HUES6 (cell line): ENCODE measurements around the gene TMEM121B.

Experiments used
- H3K27ac ChIP-seq: 2 replicates; pipeline ENCODE4 v1.7.0; 2013; ENCODE audit warnings: low read depth, mild to moderate bottlenecking, low read length, inconsistent platforms
- H3K27me3 ChIP-seq: 2 replicates; pipeline ENCODE4 v1.6.1; 2013; ENCODE audit warnings: low read length; ENCODE audit not compliant: control insufficient read depth, insufficient read depth
- H3K36me3 ChIP-seq: 2 replicates; pipeline ENCODE4 v1.6.1; 2013; ENCODE audit warnings: low read length; ENCODE audit not compliant: control insufficient read depth, insufficient read depth
- H3K4me1 ChIP-seq: 2 replicates; pipeline ENCODE4 v1.6.1; 2013; ENCODE audit warnings: low read length; ENCODE audit not compliant: control insufficient read depth, insufficient read depth
- H3K4me3 ChIP-seq: 2 replicates; pipeline ENCODE4 v1.5.1; 2013; ENCODE audit warnings: low read depth, low read length
- H3K9ac ChIP-seq: one replicate; pipeline ENCODE4 v1.6.1; 2013; ENCODE audit warnings: mild to moderate bottlenecking, low read length
- H3K9me3 ChIP-seq: 2 replicates; pipeline ENCODE4 v1.6.1; 2013; ENCODE audit warnings: low read depth, low read length; ENCODE audit not compliant: control insufficient read depth, insufficient read depth

Gene TMEM121B

DNA sequence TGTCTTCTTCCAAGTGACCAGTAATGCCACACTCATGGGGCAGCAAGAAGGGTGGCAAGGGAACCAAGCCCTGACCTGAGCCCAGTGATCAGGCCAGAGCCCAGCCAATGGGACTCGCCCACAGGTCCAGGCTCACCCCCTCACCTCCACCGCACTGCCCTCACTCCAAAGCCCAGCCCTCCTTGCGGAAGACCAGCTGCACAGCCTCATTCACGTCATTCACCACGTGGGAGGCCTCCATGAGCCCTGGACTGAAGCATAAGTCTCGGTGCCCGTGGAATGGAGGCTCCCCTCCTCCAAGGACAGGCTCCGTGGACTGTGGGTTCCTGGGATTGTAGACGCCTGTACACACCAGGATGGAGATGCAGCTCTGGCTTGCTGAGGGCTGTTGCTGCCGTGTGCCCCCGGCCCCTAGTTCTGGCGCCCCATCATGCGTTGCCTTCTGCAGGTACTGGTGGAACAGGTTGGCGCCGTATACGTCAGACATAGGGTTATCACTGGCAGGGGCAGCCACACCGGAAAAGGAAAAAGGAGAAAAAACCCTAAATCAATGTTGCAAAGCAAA is 16.8 kb upstream of the TMEM121B start:
- H3K27me3 ChIP-seq = no peaks in the 10 kb centered on the region
- no peaks in the 10 kb centered on the region for H3K9me3 ChIP-seq
- H3K27ac ChIP-seq = no peak overlapping the region
- H3K9ac ChIP-seq = no peak overlapping the region
- H3K4me3 ChIP-seq = no peak overlapping the region
- peaks cover 55% of the 10 kb centered on the region for H3K36me3 ChIP-seq
- peaks cover 4% of the 10 kb centered on the region; the same call in 1 of the 2 replicates for H3K4me1 ChIP-seq

DNA sequence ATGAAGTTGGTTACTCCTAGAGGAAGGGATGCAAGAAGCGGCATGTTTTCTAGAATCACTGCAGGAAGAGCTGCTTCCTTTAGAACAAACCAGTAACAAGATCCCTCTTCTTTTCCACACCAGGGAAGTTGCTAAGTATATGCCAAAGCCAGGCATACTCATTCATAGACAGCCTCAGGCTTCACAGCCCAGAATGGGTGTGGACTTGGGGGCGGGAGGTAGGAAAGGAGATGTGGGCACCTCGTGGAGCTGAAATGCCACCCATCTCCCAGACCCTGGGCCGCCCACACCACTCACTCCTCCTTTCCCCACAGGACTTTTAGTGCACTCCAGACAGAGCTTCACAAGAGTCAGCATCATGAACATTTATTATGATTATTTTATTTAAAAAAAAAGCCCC is 16.0 kb upstream of the TMEM121B start:
- Histone ChIP-seq H3K36me3 (peaks cover 47% of the 10 kb centered on the region), H3K27ac (no peak overlapping the region), H3K4me3 (no peak overlapping the region), H3K9ac (no peak overlapping the region), H3K4me1 (peaks cover 5% of the 10 kb centered on the region; the same call in 1 of the 2 replicates), H3K9me3 (no peaks in the 10 kb centered on the region), H3K27me3 (no peaks in the 10 kb centered on the region)

DNA sequence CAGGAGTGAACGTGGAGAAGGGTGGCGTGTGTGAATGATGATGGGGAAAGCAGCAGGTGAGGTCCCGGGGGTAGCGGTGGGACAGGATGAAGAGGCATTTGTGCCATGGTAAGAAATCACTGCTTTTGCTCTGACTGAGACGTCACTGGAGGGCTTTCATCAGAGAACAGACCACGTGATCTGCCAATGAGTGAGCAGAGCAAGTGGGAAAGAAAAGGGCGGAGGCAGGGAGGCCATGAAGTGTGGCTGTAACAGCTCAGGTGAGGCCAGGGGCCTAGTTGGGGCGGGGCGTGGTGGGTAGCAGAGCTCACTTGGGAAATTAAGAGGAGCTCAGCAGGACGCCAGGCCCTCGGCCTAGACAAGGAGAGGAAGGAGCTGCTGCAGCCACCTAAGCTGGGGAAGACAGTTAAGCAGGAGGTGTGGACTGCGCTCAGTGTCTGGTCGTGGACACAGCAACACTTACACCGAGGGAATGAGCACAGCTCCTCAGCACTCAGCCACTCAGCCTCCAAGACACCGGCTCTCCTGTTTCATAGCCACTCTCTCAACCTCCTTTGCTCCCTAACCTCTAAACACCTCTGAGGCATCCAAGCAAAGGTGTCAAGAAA is 14.1 kb upstream of the TMEM121B start:
- Histone ChIP-seq H3K4me3 (no peak overlapping the region), H3K27me3 (no peaks in the 10 kb centered on the region), H3K9ac (no peak overlapping the region), H3K27ac (no peak overlapping the region), H3K4me1 (peaks cover 8% of the 10 kb centered on the region; the same call in 1 of the 2 replicates), H3K9me3 (no peaks in the 10 kb centered on the region), H3K36me3 (peaks cover 28% of the 10 kb centered on the region)

DNA sequence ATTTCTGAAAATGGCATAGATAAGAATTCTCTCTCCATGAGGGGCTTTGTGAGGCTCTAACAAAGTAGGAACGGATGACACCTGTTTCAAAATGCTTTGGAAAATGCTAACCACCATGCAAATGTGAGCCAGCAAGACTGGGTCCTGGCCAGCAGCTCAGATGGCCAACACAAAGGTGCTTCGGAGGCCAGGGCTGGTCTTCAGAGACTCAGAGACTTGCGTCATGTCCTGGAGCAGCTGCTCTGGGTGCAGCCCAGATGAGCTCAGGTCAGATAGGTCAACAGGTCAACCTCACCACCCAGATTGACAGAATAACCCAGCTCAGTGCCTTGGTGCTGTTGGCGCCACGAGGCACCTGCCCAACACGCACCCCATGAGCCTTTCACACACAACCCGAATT is 12.0 kb upstream of the TMEM121B start:
- H3K4me3 ChIP-seq = no peak overlapping the region
- H3K27ac ChIP-seq = no peak overlapping the region
- H3K36me3 ChIP-seq = peaks cover 14% of the 10 kb centered on the region
- H3K4me1 ChIP-seq = peaks cover 8% of the 10 kb centered on the region; the same call in 1 of the 2 replicates
- H3K9ac ChIP-seq = no peak overlapping the region
- no peaks in the 10 kb centered on the region for H3K9me3 ChIP-seq
- no peaks in the 10 kb centered on the region for H3K27me3 ChIP-seq

DNA sequence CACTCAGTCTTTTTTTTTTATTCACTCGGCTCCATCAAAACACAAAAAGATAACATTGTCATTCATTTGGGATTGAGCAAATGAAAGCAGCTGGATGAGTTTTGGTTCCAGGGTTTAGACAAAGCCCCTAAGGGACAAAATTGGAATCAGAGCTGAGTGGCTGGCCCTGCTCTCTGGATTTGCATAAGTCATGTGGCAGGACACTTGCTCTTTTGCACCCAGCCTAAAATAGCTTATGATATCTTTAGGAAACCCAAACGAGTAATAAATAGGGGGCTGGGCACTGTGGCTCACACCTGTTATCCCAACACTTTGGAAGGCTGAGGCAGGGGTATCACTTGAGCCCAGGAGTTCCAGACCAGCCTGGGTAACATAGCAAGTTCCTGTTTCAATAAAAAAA is 11.0 kb upstream of the TMEM121B start:
- no peak overlapping the region for H3K27ac ChIP-seq
- H3K27me3 ChIP-seq = no peaks in the 10 kb centered on the region
- H3K9me3 ChIP-seq = no peaks in the 10 kb centered on the region
- no peak overlapping the region for H3K4me3 ChIP-seq
- no peak overlapping the region for H3K9ac ChIP-seq
- peaks cover 8% of the 10 kb centered on the region; the same call in 1 of the 2 replicates for H3K4me1 ChIP-seq
- H3K36me3 ChIP-seq = 0 out of 2 replicates have a peak, but pooled peaks cover 6% of the 10 kb centered on the region

DNA sequence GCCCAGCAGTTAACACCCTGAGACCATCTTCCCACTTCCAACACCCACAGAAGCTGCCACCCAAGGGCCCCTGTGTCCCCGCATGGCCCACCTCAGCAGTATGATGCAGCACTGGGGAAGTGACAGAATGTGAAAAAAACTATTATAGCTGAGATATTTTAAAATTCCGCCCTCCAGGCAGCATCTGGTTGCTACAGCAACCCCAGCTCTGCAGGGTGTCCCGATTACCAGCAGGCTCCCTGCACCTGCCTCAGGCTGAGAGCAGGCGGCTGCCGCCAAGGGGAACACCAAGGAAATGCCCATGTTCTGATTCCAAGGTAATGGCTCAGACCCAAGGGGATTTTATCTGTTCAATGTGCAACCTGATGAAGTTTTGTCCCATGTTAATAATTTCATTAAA is 10.5 kb upstream of the TMEM121B start:
- Histone ChIP-seq H3K36me3 (0 out of 2 replicates have a peak, but pooled peaks cover 3% of the 10 kb centered on the region), H3K9me3 (no peaks in the 10 kb centered on the region), H3K4me1 (peaks cover 8% of the 10 kb centered on the region; the same call in 1 of the 2 replicates), H3K4me3 (no peak overlapping the region), H3K27me3 (no peaks in the 10 kb centered on the region), H3K9ac (no peak overlapping the region), H3K27ac (no peak overlapping the region)

DNA sequence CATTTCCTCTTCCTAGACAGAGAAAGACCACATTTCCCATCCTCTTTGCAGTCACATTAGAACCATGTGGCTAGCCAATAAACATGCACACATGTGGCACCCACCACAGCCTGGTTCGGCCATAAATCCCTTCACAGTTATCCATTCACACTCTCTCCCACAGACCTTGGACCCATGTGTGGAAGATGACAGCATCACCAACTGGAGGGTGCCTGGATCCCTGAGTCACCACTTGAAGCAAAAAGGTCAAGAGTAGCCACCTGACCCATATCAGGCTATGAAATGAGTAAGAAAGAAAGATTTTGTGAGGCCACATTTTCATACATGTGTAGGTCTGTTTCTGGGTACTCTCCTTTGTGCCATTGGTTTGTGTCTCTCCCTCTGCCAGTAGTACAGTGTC is 9.0 kb upstream of the TMEM121B start:
- H3K4me1 ChIP-seq = peaks cover 5% of the 10 kb centered on the region; the same call in 1 of the 2 replicates
- H3K27ac ChIP-seq = no peak overlapping the region
- no peaks in the 10 kb centered on the region for H3K9me3 ChIP-seq
- 0 out of 2 replicates have a peak, but pooled peaks cover 3% of the 10 kb centered on the region for H3K36me3 ChIP-seq
- no peak overlapping the region for H3K9ac ChIP-seq
- no peaks in the 10 kb centered on the region for H3K27me3 ChIP-seq
- H3K4me3 ChIP-seq = no peak overlapping the region

DNA sequence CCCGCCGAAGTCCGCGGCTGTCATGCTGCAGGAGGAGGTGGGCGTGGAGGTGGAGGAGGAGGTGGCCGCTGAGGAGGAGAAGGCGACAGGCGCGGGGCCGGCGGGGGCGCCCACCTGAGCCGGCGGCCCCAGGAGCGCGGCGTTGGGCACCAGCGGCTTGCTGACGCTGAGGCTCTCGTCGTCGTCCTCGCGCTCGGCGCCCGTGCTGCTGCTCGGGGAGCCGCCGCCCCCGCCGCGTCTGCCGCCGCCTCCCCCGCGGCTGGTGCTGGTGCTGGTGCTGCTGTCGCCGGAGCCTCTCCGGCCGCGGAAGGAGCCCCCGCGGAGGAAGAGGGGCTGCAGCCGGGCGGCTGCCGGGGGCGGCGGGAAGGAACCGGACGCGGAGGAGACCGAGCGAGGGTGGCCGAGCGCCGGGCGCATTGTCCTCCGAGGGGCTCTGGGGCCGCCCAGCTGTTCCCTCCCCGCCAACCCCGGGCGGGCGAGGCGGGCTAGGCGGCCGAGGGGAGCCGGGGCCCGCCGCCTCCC is 388 bp downstream of the TMEM121B start:
- Histone ChIP-seq H3K4me3 (peak overlapping the region; percentile 64), H3K27me3 (peaks cover 4% of the 10 kb centered on the region), H3K4me1 (peaks cover 22% of the 10 kb centered on the region), H3K9ac (no peak overlapping the region), H3K9me3 (no peaks in the 10 kb centered on the region), H3K36me3 (no peaks in the 10 kb centered on the region), H3K27ac (no peak overlapping the region)

DNA sequence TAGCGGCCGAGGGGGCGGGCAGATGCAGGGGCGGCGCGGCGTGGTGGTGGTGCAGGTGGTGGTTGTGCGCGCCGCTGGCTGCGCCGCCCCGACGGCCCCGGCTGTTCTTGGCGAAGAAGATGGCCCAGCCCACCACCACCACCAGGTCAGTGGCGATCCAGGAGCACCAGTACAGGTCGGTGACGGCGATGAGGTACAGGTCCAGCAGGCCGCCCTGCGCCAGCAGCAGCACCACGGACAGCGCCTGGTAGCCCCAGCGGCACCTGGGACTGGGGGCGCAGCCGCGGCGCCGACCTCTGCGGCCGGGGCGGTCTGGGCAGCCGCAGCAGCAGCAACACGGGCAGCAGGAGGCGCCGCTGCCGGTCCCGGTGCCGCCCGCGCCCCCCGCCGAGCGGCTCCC is 879 bp downstream of the TMEM121B start:
- Histone ChIP-seq H3K36me3 (no peaks in the 10 kb centered on the region), H3K27ac (no peak overlapping the region), H3K4me3 (peak overlapping the region; percentile 64), H3K4me1 (peaks cover 22% of the 10 kb centered on the region), H3K27me3 (peaks cover 4% of the 10 kb centered on the region), H3K9ac (no peak overlapping the region), H3K9me3 (no peaks in the 10 kb centered on the region)

DNA sequence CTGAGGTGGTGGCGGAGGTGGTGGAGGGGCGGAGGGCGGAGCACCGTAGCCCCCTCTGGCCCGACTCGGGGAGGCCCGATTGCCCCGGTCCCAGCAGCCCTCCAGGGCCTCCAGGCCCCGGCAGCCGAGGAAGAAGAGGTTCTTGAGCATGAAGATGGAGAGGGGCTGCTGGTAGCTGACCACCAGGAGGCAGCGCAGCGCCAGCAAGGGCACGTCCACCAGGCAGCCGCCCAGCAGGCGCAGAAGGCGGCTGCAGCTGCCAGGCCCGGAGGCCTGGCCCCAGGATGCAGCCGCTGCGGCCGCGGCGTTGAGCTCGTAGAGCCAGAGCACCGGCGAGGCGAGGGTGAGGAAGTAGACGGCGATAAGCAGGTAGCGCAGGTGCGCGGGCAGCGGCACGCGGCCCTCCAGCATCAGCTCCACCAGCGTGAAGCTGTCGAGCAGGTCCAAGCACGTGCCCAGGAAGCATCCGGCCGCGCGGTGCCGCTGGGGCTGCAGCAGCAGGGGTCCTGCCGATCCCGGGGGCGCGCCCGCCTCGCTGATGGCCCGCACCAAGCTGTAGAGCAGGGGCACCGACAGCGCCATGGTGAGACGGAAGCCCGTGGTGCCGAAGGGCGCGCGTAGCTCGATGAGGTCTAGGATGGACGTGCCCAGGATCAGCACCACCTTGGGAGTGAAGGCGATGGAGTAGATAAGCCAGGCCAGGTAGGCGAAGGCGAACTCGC is 1.5 kb downstream of the TMEM121B start:
- Histone ChIP-seq H3K9me3 (no peaks in the 10 kb centered on the region), H3K36me3 (no peaks in the 10 kb centered on the region), H3K4me1 (peaks cover 22% of the 10 kb centered on the region), H3K4me3 (peak overlapping the region; percentile 64; the same call in 1 of the 2 replicates), H3K27me3 (peaks cover 4% of the 10 kb centered on the region), H3K27ac (no peak overlapping the region), H3K9ac (no peak overlapping the region)

DNA sequence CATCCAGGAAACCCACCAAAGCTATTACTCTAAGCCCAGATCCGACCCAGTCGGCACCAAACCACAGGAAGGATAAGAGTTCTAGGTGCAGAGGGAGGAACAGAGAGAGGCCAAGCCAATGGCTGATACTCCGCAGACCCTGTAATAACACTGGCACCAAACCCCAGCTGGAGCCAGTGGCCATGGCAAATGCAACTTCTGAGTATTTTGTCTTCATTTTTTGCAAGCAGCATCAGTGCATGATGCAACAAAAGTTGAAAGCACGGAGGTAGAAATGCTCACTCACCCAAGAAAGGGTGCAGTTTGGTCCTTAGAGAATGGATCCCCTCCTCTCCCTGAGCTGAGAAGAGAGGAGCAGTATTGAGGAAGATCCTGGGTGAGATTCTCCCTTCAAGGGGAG is 2.8 kb downstream of the TMEM121B start:
- H3K9ac ChIP-seq = no peak overlapping the region
- H3K4me1 ChIP-seq = peaks cover 22% of the 10 kb centered on the region
- peaks cover 4% of the 10 kb centered on the region for H3K27me3 ChIP-seq
- no peaks in the 10 kb centered on the region for H3K9me3 ChIP-seq
- H3K36me3 ChIP-seq = no peaks in the 10 kb centered on the region
- no peak overlapping the region for H3K4me3 ChIP-seq
- H3K27ac ChIP-seq = no peak overlapping the region
